DND-41 (cell line): Measurements from ENCODE around the gene DOCK4.

Source experiments
- ATAC-seq: fragments of 200-7000 bp; cut with Tn5 transposase; 3 replicates; pipeline ENCODE4 v1.9.1; 2021; ENCODE audit warnings: low read depth; ENCODE audit not compliant: insufficient read depth
- DNase-seq: peaks from one replicate; pipeline ENCODE4 v3.0.0-alpha.2; 2020
- H2AFZ ChIP-seq: 2 replicates; pipeline ENCODE4 v1.6.0; 2012; ENCODE audit warnings: low read depth, low read length
- H3K27ac ChIP-seq: 2 replicates; pipeline ENCODE4 v1.5.1; 2012; ENCODE audit warnings: low read length, inconsistent platforms
- H3K27me3 ChIP-seq: fragments of 200-600 bp; sonication (generic); 2 replicates; pipeline ENCODE4 v1.6.0; 2012; ENCODE audit warnings: low read length, mild to moderate bottlenecking, inconsistent platforms; ENCODE audit not compliant: insufficient read depth, poor library complexity
- H3K36me3 ChIP-seq: 2 replicates; pipeline ENCODE4 v1.5.1; 2012; ENCODE audit warnings: low read length, inconsistent platforms; ENCODE audit not compliant: insufficient read depth
- H3K4me1 ChIP-seq: 2 replicates; pipeline ENCODE4 v1.5.1; 2012; ENCODE audit warnings: mild to moderate bottlenecking, low read length; ENCODE audit not compliant: insufficient read depth
- H3K4me2 ChIP-seq: 2 replicates; pipeline ENCODE4 v1.6.0; 2012; ENCODE audit warnings: mild to moderate bottlenecking, moderate library complexity, low read length, inconsistent platforms; ENCODE audit not compliant: insufficient read depth
- H3K4me3 ChIP-seq, 2 experiments: fragments of 200-600 bp in 1 of 2; shearing (Covaris generic) in 1 of 2; 2 replicates each; pipeline ENCODE4 v1.5.1; 2012 to 2016; ENCODE audit warnings: inconsistent platforms in 2 of 2, low read length in 2 of 2, mild to moderate bottlenecking in 2 of 2, low read depth in 1 of 2, moderate library complexity in 1 of 2
- H3K79me2 ChIP-seq: 2 replicates; pipeline ENCODE4 v1.6.0; 2012; ENCODE audit warnings: low read length, inconsistent platforms; ENCODE audit not compliant: insufficient read depth
- H3K9ac ChIP-seq: 2 replicates; pipeline ENCODE4 v1.6.0; 2012; ENCODE audit warnings: low read depth, mild to moderate bottlenecking, inconsistent platforms, low read length, moderate library complexity
- H3K9me3 ChIP-seq: 2 replicates; pipeline ENCODE4 v1.5.1; 2012; ENCODE audit warnings: low read length, moderate library complexity, mild to moderate bottlenecking, inconsistent platforms; ENCODE audit not compliant: insufficient read depth, severe bottlenecking
- H4K20me1 ChIP-seq: 2 replicates; pipeline ENCODE4 v1.6.0; 2012; ENCODE audit warnings: low read length; ENCODE audit not compliant: insufficient read depth
- EZH2 ChIP-seq: IDR thresholded peaks from 3 replicates; pipeline ENCODE4 v1.6.1; 2012; ENCODE audit warnings: borderline replicate concordance, low read depth, mild to moderate bottlenecking, moderate library complexity, low read length, inconsistent platforms; ENCODE audit not compliant: severe bottlenecking
- TF ChIP-seq, protein P1 (sequence below): IDR thresholded peaks from 2 replicates; pipeline ENCODE4 v1.5.1; 2012; ENCODE audit warnings: borderline replicate concordance, low read length, moderate library complexity, mild to moderate bottlenecking; ENCODE audit not compliant: poor library complexity, severe bottlenecking; ENCODE audit errors: extremely low read depth

DOCK4 gene

DNA sequence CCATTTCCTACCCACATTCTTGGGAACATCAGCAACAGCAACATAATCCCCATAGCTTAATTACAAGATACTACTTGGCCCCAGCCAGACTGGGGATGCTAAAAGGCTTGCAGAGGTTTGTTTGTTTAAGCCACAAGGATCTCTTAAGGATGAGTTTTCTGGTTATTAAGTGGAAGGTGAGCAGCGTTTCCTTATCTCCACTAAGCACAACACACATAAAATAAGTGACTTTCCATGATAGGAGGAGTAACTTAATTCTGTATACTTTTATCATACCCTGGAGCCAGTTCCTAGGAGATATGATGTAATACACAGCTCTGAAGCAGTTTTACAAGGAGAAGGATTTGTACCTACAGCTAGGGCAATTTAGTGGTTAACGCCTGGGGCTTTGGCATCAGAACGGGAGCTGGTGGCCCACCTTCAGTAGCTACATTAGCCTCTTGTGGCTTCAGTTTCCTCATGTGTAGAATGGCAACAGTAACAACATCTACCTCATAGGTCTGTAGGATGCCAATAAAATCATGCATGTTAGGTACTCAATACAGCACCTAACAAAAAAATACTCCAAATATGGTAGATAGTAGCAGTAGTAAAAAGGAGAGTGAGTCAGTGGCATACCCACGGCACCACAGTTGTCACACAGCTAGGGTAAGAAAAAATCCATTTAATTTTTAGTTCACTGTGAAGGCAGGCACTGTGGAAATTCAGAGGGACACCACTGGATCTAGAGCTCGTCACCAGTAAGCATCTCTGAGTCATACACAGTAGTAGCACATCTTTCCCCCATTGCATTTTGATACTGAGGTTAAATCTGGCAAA is 55.2 kb downstream of the DOCK4 start:
- Histone ChIP-seq H2AFZ (no peak overlapping the region), H3K9ac (no peak overlapping the region), H3K4me3 (no peak overlapping the region), H3K4me1 (no peaks in the 10 kb centered on the region), H3K27me3 (no peaks in the 10 kb centered on the region), H3K4me2 (no peak overlapping the region), H3K27ac (no peak overlapping the region), H3K9me3 (no peaks in the 10 kb centered on the region), H3K36me3 (no peaks in the 10 kb centered on the region), H3K79me2 (no peaks in the 10 kb centered on the region), H4K20me1 (no peaks in the 10 kb centered on the region)
- DNase-seq (no peak), ATAC-seq (no peak)
- TF ChIP-seq, protein P1, sequence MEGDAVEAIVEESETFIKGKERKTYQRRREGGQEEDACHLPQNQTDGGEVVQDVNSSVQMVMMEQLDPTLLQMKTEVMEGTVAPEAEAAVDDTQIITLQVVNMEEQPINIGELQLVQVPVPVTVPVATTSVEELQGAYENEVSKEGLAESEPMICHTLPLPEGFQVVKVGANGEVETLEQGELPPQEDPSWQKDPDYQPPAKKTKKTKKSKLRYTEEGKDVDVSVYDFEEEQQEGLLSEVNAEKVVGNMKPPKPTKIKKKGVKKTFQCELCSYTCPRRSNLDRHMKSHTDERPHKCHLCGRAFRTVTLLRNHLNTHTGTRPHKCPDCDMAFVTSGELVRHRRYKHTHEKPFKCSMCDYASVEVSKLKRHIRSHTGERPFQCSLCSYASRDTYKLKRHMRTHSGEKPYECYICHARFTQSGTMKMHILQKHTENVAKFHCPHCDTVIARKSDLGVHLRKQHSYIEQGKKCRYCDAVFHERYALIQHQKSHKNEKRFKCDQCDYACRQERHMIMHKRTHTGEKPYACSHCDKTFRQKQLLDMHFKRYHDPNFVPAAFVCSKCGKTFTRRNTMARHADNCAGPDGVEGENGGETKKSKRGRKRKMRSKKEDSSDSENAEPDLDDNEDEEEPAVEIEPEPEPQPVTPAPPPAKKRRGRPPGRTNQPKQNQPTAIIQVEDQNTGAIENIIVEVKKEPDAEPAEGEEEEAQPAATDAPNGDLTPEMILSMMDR: no peak
- TF ChIP-seq EZH2: no peak

DNA sequence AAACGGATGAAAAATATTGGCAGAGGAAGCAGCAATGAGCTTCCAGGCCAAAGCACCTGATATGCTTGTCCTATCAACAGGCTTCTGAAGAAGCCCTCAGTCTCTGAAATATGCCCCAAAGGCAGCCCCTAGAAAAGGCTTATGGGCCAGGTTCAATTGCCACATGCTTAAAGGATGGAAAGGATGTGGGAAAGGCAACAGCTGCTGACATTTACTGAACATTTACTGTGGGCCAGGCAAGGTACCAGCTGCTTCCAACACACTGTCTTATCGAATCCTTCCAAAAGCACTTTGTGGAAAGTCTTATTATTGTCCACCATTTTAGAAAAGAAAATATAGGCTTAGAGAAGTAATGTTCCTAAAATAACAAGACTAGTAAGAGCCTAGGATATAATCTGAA is 56.5 kb downstream of the DOCK4 start:
- Histone ChIP-seq H3K36me3 (no peaks in the 10 kb centered on the region), H2AFZ (no peak overlapping the region), H3K9ac (no peak overlapping the region), H3K27me3 (no peaks in the 10 kb centered on the region), H3K4me2 (no peak overlapping the region), H3K79me2 (no peaks in the 10 kb centered on the region), H3K27ac (no peak overlapping the region), H3K9me3 (no peaks in the 10 kb centered on the region), H3K4me3 (no peak overlapping the region), H3K4me1 (no peaks in the 10 kb centered on the region), H4K20me1 (no peaks in the 10 kb centered on the region)
- TF ChIP-seq, protein P1: no peak
- TF ChIP-seq EZH2: no peak
- peak; percentile 5 for DNase-seq
- ATAC-seq: peak; percentile 40; the same call in 1 of the 3 replicates

DNA sequence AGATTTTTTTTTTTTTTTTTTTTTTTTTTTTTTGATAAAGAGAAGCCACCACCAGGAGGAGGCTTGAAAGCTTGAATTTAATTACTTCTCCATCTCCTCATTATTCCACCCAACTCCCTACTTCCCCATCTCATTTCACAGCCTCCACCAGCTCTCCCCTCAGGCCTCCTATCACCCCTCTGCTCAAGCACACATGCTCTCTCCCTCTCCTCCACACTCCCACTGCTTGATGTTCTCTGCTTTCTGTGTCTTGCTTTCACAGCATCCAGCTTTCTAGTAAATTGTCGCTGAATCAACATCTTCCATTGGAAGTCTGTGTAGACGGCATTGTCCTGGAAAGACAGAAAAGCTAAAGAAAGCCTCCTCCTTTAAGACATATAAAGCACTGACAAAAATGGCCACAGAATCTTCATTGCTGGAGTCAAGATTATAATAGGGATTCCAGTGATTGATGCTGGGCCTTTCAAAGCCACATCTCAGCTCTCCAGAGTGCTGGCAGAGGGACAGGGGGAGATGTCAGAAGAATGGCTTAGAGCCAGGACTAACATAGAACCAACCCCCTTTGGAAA is 58.3 kb downstream of the DOCK4 start:
- no peaks in the 10 kb centered on the region for H3K9me3 ChIP-seq
- no peaks in the 10 kb centered on the region for H3K36me3 ChIP-seq
- H3K4me1 ChIP-seq: no peaks in the 10 kb centered on the region
- H3K79me2 ChIP-seq: no peaks in the 10 kb centered on the region
- H3K4me3 ChIP-seq: no peak overlapping the region
- no peak overlapping the region for H3K4me2 ChIP-seq
- no peaks in the 10 kb centered on the region for H4K20me1 ChIP-seq
- no peak for DNase-seq
- H3K9ac ChIP-seq: no peak overlapping the region
- H2AFZ ChIP-seq: no peak overlapping the region
- no peak for ATAC-seq
- TF ChIP-seq, protein P1: no peak
- no peak for TF ChIP-seq EZH2
- no peaks in the 10 kb centered on the region for H3K27me3 ChIP-seq
- no peak overlapping the region for H3K27ac ChIP-seq
